ENCODE measurements around the gene MFSD6L.

The MFSD6L gene

DNA sequence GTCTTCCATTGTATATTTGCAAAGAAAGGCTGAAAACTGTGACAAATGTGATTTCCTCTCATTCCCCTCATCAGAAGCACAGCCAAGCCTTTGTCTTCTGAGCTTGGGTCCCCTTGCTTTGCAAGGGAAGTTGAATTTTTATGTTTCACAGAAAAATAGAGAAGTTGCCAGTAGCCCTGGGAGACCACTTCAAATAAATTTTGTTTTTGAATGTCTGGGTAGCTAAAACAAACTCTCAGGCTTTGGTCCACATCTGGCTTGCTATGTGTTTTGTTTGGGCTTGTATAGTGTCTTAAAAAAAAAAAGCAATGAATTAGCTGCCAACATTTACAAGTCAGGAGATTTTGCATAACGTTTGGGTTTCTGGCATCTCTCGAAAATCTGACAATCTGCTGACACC, 44.2 kb upstream of the MFSD6L start:
- intact Hi-C loops (cut with DNase I; ENCODE audit: low total_unique reads): loop anchor here (10.0 kb wide), 1 partner anchor 1581 kb away; the partner anchor contains the start of gene MYH8
- H3K27me3 ChIP-seq: peaks cover 0 to 6% of the 10 kb centered on the region in 2 donors
- no peaks in the 10 kb centered on the region for H3K36me3 ChIP-seq
- H3K27ac ChIP-seq: no peak overlapping the region
- H3K4me1 ChIP-seq: peaks cover 0 to 11% (median 3%) of the 10 kb centered on the region in 4 donors
- DNase-seq: no peak
- H3K4me3 ChIP-seq: no peak overlapping the region
- no peak for TF ChIP-seq CTCF (IDR thresholded peaks at IDR 0.05)
- H3K9me3 ChIP-seq: no peaks in the 10 kb centered on the region

DNA sequence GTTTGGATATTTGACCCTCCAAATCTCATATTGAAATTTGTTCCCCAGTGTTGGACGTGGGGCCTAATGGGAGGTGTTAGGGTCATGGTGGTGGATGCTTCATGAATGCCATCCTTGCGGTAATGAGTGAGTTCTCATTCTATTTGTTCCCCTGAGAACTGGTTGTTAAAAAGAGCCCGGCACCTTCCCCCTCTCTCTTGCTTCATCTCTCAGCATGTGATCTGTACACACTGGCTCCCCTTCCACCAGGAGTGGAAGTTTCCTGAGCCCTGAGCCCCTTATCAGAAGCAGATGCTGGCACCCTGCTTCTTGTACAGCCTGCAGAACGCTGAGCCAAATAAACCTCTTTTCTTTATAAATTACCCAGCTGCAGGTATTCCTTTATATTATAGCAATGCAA, 42.7 kb upstream of the MFSD6L start:
- intact Hi-C loops (cut with DNase I; ENCODE audit: low total_unique reads): loop anchor here (10.0 kb wide), 1 partner anchor 1583 kb away; the partner anchor contains the start of gene MYH8
- Histone ChIP-seq H3K36me3 (no peaks in the 10 kb centered on the region), H3K4me1 (peaks cover 0 to 11% (median 3%) of the 10 kb centered on the region in 4 donors), H3K27me3 (peaks cover 0 to 18% of the 10 kb centered on the region in 2 donors), H3K4me3 (no peak overlapping the region), H3K27ac (no peak overlapping the region), H3K9me3 (no peaks in the 10 kb centered on the region)
- DNase-seq: no peak
- no peak for TF ChIP-seq CTCF (IDR thresholded peaks at IDR 0.05)

GRCh38 chr17:8839410-8839935, 40.3 kb upstream of the MFSD6L start:
- TF ChIP-seq CTCF (IDR thresholded peaks at IDR 0.05): no peak
- Histone ChIP-seq H3K36me3 (no peaks in the 10 kb centered on the region), H3K27ac (no peak overlapping the region), H3K27me3 (peaks cover 0 to 40% of the 10 kb centered on the region in 2 donors), H3K4me3 (no peak overlapping the region), H3K9me3 (no peaks in the 10 kb centered on the region), H3K4me1 (peaks cover 0 to 11% (median 3%) of the 10 kb centered on the region in 4 donors)
- intact Hi-C loops (cut with DNase I; ENCODE audit: low total_unique reads): no loop called here
- peak in 1 of 2 donors; percentile 29 for DNase-seq

GRCh38 chr17:8838551-8839095, 39.5 kb upstream of the MFSD6L start:
- no peaks in the 10 kb centered on the region for H3K36me3 ChIP-seq
- H3K4me3 ChIP-seq: no peak overlapping the region
- H3K4me1 ChIP-seq: peaks cover 0 to 8% (median 3%) of the 10 kb centered on the region in 4 donors
- no peaks in the 10 kb centered on the region for H3K9me3 ChIP-seq
- H3K27ac ChIP-seq: no peak overlapping the region
- DNase-seq: peak in 1 of 2 donors; percentile 37
- intact Hi-C loops (cut with DNase I; ENCODE audit: low total_unique reads): no loop called here
- H3K27me3 ChIP-seq: peaks cover 0 to 43% of the 10 kb centered on the region in 2 donors
- TF ChIP-seq CTCF (IDR thresholded peaks at IDR 0.05): no peak

DNA sequence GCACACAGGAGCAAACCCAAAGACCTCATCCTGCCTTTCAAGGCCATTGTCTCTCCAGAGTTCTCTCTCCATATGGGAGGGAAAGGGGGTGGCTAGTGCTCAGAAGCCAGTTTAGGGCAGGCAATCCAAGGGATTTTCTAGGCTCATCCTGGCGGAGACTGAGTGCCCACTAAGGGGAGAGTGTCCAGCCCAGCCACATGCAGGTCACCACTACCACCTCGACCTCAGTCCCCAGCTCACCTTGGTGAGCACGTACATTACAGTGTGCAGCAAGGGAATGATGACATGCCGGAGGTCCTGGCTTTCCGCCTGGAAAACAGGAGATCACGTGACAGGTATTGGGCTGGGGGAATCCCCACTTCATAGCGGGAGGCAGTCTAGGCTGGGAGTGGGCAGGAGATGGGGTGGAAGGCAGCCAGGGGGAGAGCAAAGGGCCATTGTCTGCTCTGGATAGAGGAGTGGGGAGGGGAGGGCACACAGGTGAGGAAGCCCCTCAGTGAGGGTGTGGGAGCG, 38.5 kb upstream of the MFSD6L start:
- no peaks in the 10 kb centered on the region for H3K36me3 ChIP-seq
- intact Hi-C loops (cut with DNase I; ENCODE audit: low total_unique reads): no loop called here
- H3K9me3 ChIP-seq: no peaks in the 10 kb centered on the region
- H3K27ac ChIP-seq: no peak overlapping the region
- no peak for TF ChIP-seq CTCF (IDR thresholded peaks at IDR 0.05)
- H3K27me3 ChIP-seq: peaks cover 0 to 51% of the 10 kb centered on the region in 2 donors
- peaks cover 0 to 4% (median 0%) of the 10 kb centered on the region in 4 donors for H3K4me1 ChIP-seq
- no peak overlapping the region for H3K4me3 ChIP-seq
- peak in 1 of 2 donors; percentile 48 for DNase-seq
